Ishikawa (cell line): ENCODE measurements around the gene TPRG1.

ENCODE experiments used
- MAX ChIP-seq: IDR thresholded peaks from 2 replicates; pipeline ENCODE4 v1.6.1; 2012
- TAF1 ChIP-seq: IDR thresholded peaks from 2 replicates; pipeline ENCODE4 v1.6.1; 2012; ENCODE audit warnings: low read depth, mild to moderate bottlenecking

GRCh38 chr3:189355481-189356201, 183.9 kb downstream of the TPRG1 start:
- TF ChIP-seq TAF1 (no peak), MAX (peak; percentile 40; the same call in 1 of the 2 replicates)
